Frontal cortex (tissue), 4 donors: Measurements from ENCODE around the gene OIP5. TPM values are rescaled to one million over a fixed set of nuclear protein-coding genes. Genes with fewer than 3 reads are reported as not detected.
"Not testable (repeated sequence)": the region's sequence is repeated elsewhere in the genome, so short reads cannot be mapped to it uniquely, and the experiment has no call there.

Source experiments
- DNase-seq, 2 donors: peaks; one replicate each; pipeline ENCODE4 v3.0.0; 2012; ENCODE audit warnings: low spot score in 2 of 2
- FAIRE-seq: peaks from 2 replicates; lab custom pipeline; 2012; peaks lifted over from hg19 to GRCh38; lab: Jason Lieb, UNC
- total RNA-seq: library from RNA; depleted of rRNA; stranded (reverse); fragments of >200 nt; gene quantifications from one replicate; pipeline ENCODE4 v1.2.3, GENCODE V29; 2014
- donor health status: control.
- donor health status: control.
- donor health status: control.

The OIP5 gene
- 2.4 TPM for total RNA-seq

- peak; percentile 75 for FAIRE-seq
Measured at GRCh38 chr15:41332194-41333025, at the start of gene OIP5, which contains the start of gene NUSAP1. Gene OIP5 (minus strand): TSS chr15:41332591. CDS start chr15:41332561, 30 bp downstream. Gene NUSAP1 (plus strand): TSS chr15:41332881. CDS start chr15:41332958, 77 bp downstream.

GRCh38 chr15:41377978-41378377, 45.6 kb upstream of the OIP5 start:
- no peak for FAIRE-seq
- DNase-seq = no peak

More at GRCh38 chr15:41332194-41333025, at the start of gene OIP5, which contains the start of gene NUSAP1:
- DNase-seq = peak; percentile 92 to 96

- no peak for FAIRE-seq
Measured at GRCh38 chr15:41367418-41367817, 35.0 kb upstream of the OIP5 start.

GRCh38 chr15:41354371-41354770, 22.0 kb upstream of the OIP5 start:
- DNase-seq (no peak), FAIRE-seq (no peak)

More at GRCh38 chr15:41367418-41367817, 35.0 kb upstream of the OIP5 start:
- DNase-seq = no peak

- DNase-seq (no peak), FAIRE-seq (no peak)
Measured at GRCh38 chr15:41350057-41350717, 17.8 kb upstream of the OIP5 start.

GRCh38 chr15:41347236-41347635, 14.8 kb upstream of the OIP5 start:
- FAIRE-seq = no peak
- no peak for DNase-seq

GRCh38 chr15:41341519-41341918, 9.1 kb upstream of the OIP5 start:
- DNase-seq (no peak), FAIRE-seq (no peak)

- no peak for FAIRE-seq
- DNase-seq = no peak
Measured at GRCh38 chr15:41340189-41340695, 7.9 kb upstream of the OIP5 start.

GRCh38 chr15:41337631-41338522, 5.5 kb upstream of the OIP5 start:
- FAIRE-seq (no peak), DNase-seq (no peak)

- DNase-seq (no peak), FAIRE-seq (no peak)
Measured at GRCh38 chr15:41337047-41337446, 4.7 kb upstream of the OIP5 start.

- DNase-seq = no peak
- FAIRE-seq = no peak
Measured at GRCh38 chr15:41336549-41336948, 4.2 kb upstream of the OIP5 start.

GRCh38 chr15:41334293-41335120, 2.1 kb upstream of the OIP5 start:
- FAIRE-seq (no peak), DNase-seq (no peak)

GRCh38 chr15:41333026-41333562, 703 bp upstream of the OIP5 start:
- peak in 1 of 2 donors; percentile 22 for DNase-seq

GRCh38 chr15:41331833-41332193, 578 bp downstream of the OIP5 start:
- FAIRE-seq (no peak), DNase-seq (peak in 1 of 2 donors; percentile 60)

More at GRCh38 chr15:41333026-41333562, 703 bp upstream of the OIP5 start:
- no peak for FAIRE-seq

- FAIRE-seq (no peak), DNase-seq (no peak)
Measured at GRCh38 chr15:41331281-41331680, 1.1 kb downstream of the OIP5 start.

- no peak for DNase-seq
- FAIRE-seq = no peak
Measured at GRCh38 chr15:41323611-41324010, 8.8 kb downstream of the OIP5 start.

- FAIRE-seq, DNase-seq: not testable (repeated sequence)
Measured at GRCh38 chr15:41320805-41321330, 11.5 kb downstream of the OIP5 start.

GRCh38 chr15:41309226-41309905, 23.0 kb downstream of the OIP5 start:
- FAIRE-seq (no peak), DNase-seq (no peak)
